GM19023 (cell line): ENCODE measurements around the gene DND1.
"Not testable (repeated sequence)": the region's sequence is repeated elsewhere in the genome, so short reads cannot be mapped to it uniquely, and the experiment has no call there.

Experiments used
- ATAC-seq: cut with Tn5 transposase; IDR thresholded peaks from one replicate; pipeline ENCODE4 v1.9.1; 2021; ENCODE audit warnings: mild to moderate bottlenecking, moderate library complexity; ENCODE audit not compliant: unreplicated experiment

DND1 gene

GRCh38 chr5:140672455-140673186 is 755 bp downstream of the DND1 start:
- no peak for ATAC-seq

GRCh38 chr5:140671472-140672125 is 1.8 kb downstream of the DND1 start:
- no peak for ATAC-seq

GRCh38 chr5:140671035-140671434 is 2.3 kb downstream of the DND1 start:
- ATAC-seq: not testable (repeated sequence)

- peak; percentile 98 for ATAC-seq
Measured at GRCh38 chr5:140664359-140665119, 8.8 kb downstream of the DND1 start, which contains the start of gene WDR55. Gene WDR55, plus strand, starts transcription at chr5:140664904. Its CDS starts 9 bp downstream, at chr5:140664913.

- no peak for ATAC-seq
Measured at GRCh38 chr5:140664030-140664358, 9.4 kb downstream of the DND1 start.

- ATAC-seq: not testable (repeated sequence)
Measured at GRCh38 chr5:140660371-140660770, 13.0 kb downstream of the DND1 start.

GRCh38 chr5:140658870-140659269 is 14.5 kb downstream of the DND1 start:
- no peak for ATAC-seq

GRCh38 chr5:140647042-140647419 is 26.3 kb downstream of the DND1 start:
- peak; percentile 41 for ATAC-seq

GRCh38 chr5:140642718-140643117 is 30.7 kb downstream of the DND1 start:
- no peak for ATAC-seq

GRCh38 chr5:140641716-140642115 is 31.7 kb downstream of the DND1 start:
- no peak for ATAC-seq

GRCh38 chr5:140639148-140639981 is 34.0 kb downstream of the DND1 start, which contains the start of gene TMCO6:
Gene TMCO6, plus strand, starts transcription at chr5:140639451. Its CDS starts 77 bp downstream, at chr5:140639528.
- peak; percentile 96 for ATAC-seq

- not testable (repeated sequence) for ATAC-seq
Measured at GRCh38 chr5:140638898-140639147, 34.6 kb downstream of the DND1 start.

- no peak for ATAC-seq
Measured at GRCh38 chr5:140637371-140638100, 35.8 kb downstream of the DND1 start.

GRCh38 chr5:140635291-140636257 is 37.8 kb downstream of the DND1 start:
- no peak for ATAC-seq

GRCh38 chr5:140634103-140634502 is 39.3 kb downstream of the DND1 start:
- no peak for ATAC-seq

GRCh38 chr5:140633501-140633900 is 39.9 kb downstream of the DND1 start:
- no peak for ATAC-seq

GRCh38 chr5:140633021-140633471 is 40.3 kb downstream of the DND1 start, which contains the start of gene CD14:
Gene CD14, minus strand, starts transcription at chr5:140633175. Its CDS starts 104 bp downstream, at chr5:140633071.
- ATAC-seq: peak; percentile 17

- peak; percentile 59 for ATAC-seq
Measured at GRCh38 chr5:140632366-140633020, 40.9 kb downstream of the DND1 start.
